ENCODE data around the gene DPP6.
"Not testable (repeated sequence)": the region's sequence is repeated elsewhere in the genome, so short reads cannot be mapped to it uniquely, and the experiment has no call there.

DPP6 gene

DNA sequence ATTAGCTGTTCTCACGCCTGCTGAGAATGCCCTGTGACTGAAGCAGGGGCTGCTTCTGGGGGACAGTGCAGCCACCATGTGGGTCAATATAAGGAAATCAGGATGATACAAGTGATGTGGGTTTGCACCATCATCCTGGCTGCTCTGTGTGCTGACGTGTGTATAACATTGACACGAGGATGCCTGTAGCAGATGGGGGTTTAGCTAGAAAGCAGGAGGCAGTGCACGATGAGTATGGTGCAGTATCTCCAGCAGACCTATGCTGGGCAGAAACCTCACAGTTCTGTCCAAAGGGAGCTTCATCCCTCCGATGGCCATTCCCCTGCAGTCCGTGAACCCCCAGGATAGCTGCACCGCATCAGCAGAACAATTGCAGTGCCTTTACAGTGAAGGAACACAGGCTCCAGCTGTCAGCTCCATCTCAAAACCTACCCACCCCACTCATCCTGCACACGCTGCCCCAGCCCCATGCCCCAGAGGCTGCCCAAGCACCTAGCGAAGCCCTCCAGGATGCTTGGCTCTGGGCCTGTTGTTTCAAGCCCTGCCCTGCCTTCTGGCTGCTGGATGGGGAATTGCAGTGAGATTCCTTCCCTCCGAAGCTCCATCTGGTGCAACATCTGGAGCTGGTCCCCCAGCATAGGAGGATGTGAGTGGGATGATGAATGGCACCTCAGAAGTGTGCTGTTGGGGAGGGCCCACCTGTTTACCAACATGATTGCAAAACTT, 96.8 kb downstream of the DPP6 start:
- DNase-seq (ENCODE audit: low read depth in 2 of 2, low spot score in 1 of 2) = not testable (repeated sequence)

DNA sequence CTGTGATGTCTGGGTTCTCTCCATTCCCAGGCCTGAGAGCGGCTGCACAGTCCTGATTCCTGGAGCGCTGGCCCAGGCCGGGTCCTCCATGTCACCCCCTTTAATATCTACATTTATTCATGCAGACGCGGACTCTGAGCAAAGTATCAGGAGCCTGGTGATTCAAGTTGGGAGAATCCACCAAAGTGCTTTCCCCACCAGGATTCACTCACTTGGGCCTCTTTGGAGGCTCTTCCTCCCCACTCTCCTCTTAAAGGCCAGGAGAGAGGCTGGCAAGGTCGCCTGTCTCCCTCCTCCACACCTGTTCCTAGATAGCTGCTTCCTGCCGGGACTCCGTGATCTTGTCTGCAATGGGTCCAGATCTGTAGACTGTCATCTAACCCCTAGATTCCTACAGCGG, 98.5 kb downstream of the DPP6 start:
- DNase-seq (ENCODE audit: low read depth in 2 of 2, low spot score in 1 of 2) = not testable (repeated sequence)

DNA sequence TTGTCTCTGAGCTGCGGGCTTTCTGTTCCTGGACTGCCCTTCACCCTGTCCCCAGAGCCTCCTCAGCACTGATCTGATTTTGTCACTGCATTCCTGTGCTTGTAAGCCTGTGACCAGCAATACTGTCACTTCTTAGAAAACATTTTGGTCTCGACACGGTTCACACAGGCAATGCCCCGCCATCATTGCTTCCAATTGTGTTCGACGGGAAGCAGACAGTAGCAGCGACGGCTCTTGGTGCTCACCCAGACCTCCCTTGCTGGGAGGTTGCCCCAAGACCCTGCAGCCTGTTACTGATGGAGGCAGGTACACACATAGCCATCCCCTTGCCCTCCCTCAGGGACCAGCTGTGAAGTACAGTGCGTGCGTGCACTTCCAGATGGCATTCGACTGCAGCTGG, 99.1 kb downstream of the DPP6 start:
- not testable (repeated sequence) for DNase-seq (ENCODE audit: low read depth in 2 of 2, low spot score in 1 of 2)

- not testable (repeated sequence) for DNase-seq (ENCODE audit: low read depth in 2 of 2, low spot score in 1 of 2)
Observed at GRCh38 chr7:154155928-154156327, 103.7 kb downstream of the DPP6 start.

DNA sequence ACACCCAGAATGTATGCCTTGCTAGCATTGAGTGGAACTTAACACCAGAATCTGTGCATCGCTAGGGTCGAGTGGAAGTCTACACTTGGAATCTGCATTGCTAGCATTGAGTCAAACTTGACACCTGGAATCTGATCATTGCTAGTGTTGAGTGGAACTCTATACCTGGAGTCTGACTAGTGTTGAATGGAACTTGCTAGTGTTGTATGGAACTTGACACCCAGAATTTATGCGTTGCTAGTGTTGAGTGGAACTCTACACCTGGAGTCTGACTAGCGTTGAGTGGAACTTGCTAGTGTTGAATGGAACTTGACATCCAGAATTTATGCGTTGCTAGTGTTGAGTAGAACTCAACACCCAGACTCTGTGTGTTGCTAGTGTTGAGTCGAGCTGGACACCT, 110.7 kb downstream of the DPP6 start:
- DNase-seq (ENCODE audit: low read depth in 2 of 2, low spot score in 1 of 2) = not testable (repeated sequence)

GRCh38 chr7:154163642-154164041, 111.4 kb downstream of the DPP6 start:
- DNase-seq (ENCODE audit: low read depth in 2 of 2, low spot score in 1 of 2) = not testable (repeated sequence)

GRCh38 chr7:154167051-154167450, 114.9 kb downstream of the DPP6 start:
- no peak for DNase-seq (ENCODE audit: low read depth in 2 of 2, low spot score in 1 of 2)

GRCh38 chr7:154167807-154168206, 115.6 kb downstream of the DPP6 start:
- DNase-seq (ENCODE audit: low read depth in 2 of 2, low spot score in 1 of 2) = no peak

- DNase-seq (ENCODE audit: low read depth in 2 of 2, low spot score in 1 of 2) = no peak
Observed at GRCh38 chr7:154171422-154171821, 119.2 kb downstream of the DPP6 start.

DNA sequence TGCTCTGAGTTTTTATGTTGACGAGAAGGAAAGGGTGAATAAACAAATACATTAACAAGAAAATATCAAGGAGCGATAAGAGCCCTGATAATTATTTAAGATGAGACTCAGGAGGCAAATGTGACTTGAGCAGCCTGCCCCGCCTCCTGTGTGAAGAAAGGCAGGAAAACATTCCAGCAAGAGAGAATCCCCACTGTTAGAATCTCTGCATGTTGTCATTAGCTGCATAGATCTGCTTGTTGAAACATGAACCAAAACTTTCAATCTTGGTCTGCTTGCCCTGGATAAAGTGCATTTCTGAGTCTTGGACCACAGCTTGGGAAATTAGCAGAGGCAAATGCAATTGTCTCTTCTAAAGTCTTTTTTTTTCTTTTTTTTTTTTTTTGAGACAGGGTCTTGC, 120.0 kb downstream of the DPP6 start:
- no peak for DNase-seq (ENCODE audit: low read depth in 2 of 2, low spot score in 1 of 2)

DNA sequence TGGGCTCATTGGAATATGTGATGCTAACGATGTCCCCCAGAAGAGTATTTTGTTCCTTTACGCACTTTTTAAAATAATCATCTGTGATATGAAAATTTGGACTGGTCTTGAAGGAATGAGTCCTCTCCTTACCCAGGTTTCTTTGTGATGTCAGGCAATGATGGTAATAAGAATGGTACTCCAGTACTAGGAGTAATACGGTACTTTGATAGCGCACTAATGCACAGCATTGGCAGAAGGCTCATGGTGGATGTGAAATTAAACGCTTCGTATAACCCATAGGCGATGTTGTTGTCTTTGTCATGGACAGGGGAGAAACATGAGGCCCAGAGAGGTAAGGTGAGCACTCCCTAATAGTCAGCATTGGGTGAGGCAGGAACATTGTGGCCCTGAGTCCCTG, 125.4 kb downstream of the DPP6 start:
- DNase-seq (ENCODE audit: low read depth in 2 of 2, low spot score in 1 of 2) = no peak

GRCh38 chr7:154178895-154179294, 126.7 kb downstream of the DPP6 start:
- DNase-seq (ENCODE audit: low read depth in 2 of 2, low spot score in 1 of 2) = no peak

- DNase-seq (ENCODE audit: low read depth in 2 of 2, low spot score in 1 of 2) = no peak
Observed at GRCh38 chr7:154183482-154183881, 131.3 kb downstream of the DPP6 start.

DNA sequence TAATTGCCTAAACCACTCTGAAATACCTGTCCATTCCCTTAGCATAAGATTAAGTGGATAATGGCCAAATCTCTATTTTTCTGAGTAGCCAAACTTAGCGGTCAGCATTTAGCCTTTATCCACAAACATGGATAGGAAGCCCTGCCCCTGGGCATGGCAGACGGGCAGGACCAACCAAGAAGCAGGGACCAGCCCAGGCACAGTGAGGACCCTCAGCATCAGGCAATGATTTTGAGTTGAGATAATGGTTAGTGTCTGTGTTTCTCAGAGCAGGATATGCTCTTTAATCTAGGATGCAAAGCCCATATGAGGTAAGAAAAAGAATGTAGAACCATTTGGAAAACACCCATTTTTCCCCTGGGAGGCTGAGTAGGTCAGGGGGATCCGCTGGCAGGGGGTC, 131.7 kb downstream of the DPP6 start:
- no peak for DNase-seq (ENCODE audit: low read depth in 2 of 2, low spot score in 1 of 2)

DNA sequence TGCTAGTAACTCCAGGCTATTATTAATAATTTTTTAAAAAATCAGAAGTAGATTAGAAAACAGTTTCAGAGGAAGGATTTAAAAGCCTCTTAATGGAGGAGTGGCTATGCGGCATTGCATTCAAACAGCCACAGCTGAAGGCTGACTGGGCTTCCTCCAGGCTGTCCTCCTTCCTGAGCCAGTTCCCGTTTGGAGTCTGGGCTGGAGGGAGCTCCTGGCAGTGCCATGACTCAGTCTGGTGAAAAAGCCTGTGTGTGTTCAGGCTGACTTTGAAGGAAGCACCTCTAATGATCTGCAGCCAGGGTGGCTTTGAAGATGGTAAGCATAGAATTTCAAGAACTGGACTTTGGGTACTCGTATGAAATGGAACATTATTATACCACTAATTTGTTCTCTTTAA, 134.6 kb downstream of the DPP6 start:
- DNase-seq (ENCODE audit: low read depth in 2 of 2, low spot score in 1 of 2) = no peak

DNA sequence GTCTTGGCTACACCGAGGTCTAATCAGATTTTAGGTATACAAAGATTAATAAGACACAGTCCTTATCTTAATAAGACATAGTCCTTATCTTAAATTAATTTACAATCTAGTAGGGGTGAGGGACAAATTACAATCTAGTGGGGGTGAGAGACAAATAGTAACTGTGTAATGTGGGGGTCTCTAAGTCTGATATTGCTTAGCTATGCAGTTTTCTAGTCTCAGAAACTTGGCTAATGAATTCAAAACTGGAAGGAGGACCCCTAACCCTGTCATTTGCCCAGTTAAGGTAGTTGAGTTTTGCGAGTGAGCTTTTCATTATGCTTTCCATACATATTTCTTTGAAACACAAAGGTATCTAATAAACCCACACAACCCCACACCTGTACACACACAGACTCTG, 136.1 kb downstream of the DPP6 start:
- DNase-seq (ENCODE audit: low read depth in 2 of 2, low spot score in 1 of 2) = no peak

GRCh38 chr7:154195266-154195665, 143.1 kb downstream of the DPP6 start:
- no peak for DNase-seq (ENCODE audit: low read depth in 2 of 2, low spot score in 1 of 2)

DNA sequence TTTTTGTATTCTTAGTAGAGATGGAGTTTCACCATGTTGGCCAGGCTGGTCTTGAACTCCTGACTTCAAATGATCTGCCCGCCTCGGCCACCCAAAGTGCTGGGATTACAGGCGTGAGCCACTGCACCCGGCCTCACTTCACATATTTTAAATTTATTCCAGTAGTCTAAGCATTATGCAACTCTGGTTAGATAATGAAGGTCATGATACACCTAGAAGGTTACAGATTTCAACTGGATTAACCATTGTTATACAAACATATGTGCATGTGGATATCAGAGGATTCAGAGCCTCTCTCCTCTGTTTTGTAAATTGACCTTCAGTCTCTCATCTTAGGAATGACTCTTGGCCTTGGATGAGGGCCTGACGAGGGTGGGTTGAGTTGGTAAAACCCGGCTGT, 146.3 kb downstream of the DPP6 start:
- no peak for DNase-seq (ENCODE audit: low read depth in 2 of 2, low spot score in 1 of 2)

GRCh38 chr7:154200241-154200640, 148.0 kb downstream of the DPP6 start:
- DNase-seq (ENCODE audit: low read depth in 2 of 2, low spot score in 1 of 2) = no peak

DNA sequence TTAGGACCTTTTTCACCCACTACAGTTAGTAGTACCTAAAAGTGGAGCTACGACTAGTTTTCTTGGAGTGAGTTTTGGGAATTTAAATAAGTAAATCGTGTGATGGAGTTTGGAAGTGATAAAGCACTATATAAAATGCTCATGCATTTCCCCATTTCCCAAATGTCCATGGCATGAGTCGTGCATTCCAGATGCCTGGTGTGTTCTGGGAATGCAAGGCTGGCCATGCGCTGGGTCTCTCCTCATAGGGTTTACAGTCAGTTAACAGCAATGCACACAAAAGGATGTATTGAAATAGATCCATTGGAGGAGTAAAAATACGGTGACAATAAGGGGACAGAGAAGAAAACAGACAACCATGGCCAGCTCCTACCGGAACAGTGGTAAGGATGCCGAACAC, 149.8 kb downstream of the DPP6 start:
- no peak for DNase-seq (ENCODE audit: low read depth in 2 of 2, low spot score in 1 of 2)

GRCh38 chr7:154204046-154204445, 151.8 kb downstream of the DPP6 start:
- DNase-seq (ENCODE audit: low read depth in 2 of 2, low spot score in 1 of 2) = no peak

GRCh38 chr7:154212861-154213260, 160.7 kb downstream of the DPP6 start:
- no peak for DNase-seq (ENCODE audit: low read depth in 2 of 2, low spot score in 1 of 2)

GRCh38 chr7:154217688-154218340, 165.6 kb downstream of the DPP6 start:
- DNase-seq (ENCODE audit: low read depth in 2 of 2, low spot score in 1 of 2) = no peak

Data from stimulated activated CD8-positive, alpha-beta memory T cell treated with anti-CD3 and anti-CD28 coated beads, Interleukin-4, amount 100 ng/mL, for 4 hours (primary cell).